Activated CD4-positive, alpha-beta T cell treated with anti-CD3 and anti-CD28 coated beads, Interleukin-2, amount 50 U/mL, for 16 hours (primary cell): Measurements from ENCODE around the gene DBNL.
A peak's percentile ranks its signal among the peaks of the same experiment; 100 is the strongest.
"Not testable (repeated sequence)": the region's sequence is repeated elsewhere in the genome, so short reads cannot be mapped to it uniquely, and the experiment has no call there.

ENCODE experiments used
- DNase-seq: peaks from one replicate; pipeline ENCODE4 v3.0.0-alpha.2; 2020

The DBNL gene

DNA sequence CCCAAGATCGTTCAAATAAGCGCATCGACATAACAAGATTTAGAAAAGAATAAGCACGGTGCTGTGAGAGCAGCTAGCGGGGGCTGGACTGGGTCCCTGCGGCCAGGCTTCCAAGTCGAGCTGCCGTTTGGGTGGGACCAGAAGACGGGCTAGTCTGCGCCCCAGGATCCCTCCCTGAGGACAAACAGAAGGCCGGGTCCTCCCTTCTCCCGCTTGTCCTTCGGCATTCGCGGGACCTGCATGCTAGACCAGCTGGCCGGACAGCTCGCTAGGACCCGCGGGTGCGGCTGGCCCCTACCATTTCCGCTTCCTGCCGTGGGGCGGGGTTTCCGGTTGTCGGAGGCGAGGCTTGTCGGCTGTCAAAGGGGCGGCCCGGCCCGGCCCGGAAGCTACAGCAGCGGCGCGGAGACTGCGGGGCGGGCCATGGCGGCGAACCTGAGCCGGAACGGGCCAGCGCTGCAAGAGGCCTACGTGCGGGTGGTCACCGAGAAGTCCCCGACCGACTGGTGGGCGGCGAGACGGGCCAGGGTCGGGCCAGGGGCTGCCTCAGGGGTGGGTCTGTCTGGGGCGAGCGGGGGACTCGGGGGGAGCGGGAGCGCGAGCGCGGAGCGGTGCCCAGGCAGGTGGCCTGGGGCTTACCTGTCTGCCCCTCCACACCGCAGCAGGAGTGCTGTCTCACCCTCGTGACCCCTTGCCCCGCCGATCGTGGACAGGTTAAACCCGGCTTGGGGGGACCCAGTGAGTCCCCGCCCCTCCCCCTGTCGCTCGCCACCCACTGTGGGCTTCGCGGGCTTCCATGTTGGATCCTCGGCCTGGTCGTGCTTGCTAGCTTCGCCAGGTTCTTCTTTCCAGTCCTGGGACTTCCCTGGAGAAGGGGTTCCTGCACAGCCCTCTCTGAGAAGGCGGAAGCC lies at the start of gene DBNL:
TSS of gene DBNL (plus strand) at position 388 of the 911 bp plus-strand sequence. CDS start at position 424, 36 bp downstream.
- peak; percentile 94 for DNase-seq

DNA sequence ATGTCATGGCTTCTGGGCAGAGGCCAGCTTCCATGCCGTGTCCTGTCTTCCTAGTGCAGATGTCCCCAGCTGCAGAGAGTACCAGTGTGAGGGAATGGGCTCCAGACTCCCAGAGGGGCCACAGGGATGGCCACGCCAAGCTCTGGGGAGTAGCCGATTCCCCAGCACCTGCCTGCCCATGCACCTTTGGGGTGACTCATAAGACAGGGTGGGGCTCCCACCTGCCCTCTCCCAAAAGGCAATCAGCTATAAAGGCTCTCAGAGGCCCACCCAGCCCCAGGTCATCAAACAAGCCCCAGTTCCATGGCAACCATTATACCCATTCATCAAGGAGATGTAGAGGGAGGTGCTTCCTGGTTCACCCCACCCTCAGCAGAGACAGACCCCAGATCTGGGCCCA lies 47.0 kb upstream of the DBNL start, which contains the start of gene SPDYE1:
TSS of gene SPDYE1 (plus strand) at position 366 of the 400 bp plus-strand sequence. CDS start 2,053 bp downstream, outside the sequence.
- DNase-seq, result not testable (repeated sequence)

DNA sequence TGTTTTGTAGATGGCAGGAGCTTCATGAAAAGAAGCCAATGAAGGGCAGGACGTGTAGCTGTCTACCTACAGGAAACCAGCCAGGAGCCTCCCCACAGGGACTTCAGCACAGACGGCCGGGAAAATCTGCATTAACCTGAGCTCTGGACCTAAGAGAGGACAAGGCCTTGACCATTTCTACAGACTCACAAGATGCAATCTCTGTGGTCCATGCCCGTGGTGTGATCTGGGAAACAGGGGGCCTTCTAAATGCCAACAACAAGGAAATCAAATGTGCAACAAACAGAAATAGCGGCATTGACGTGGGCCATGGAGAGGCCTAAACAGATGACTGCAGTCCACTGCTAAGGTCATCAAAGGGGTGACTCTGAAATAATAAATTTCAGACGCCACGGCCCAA lies 32.4 kb upstream of the DBNL start:
- not testable (repeated sequence) for DNase-seq

DNA sequence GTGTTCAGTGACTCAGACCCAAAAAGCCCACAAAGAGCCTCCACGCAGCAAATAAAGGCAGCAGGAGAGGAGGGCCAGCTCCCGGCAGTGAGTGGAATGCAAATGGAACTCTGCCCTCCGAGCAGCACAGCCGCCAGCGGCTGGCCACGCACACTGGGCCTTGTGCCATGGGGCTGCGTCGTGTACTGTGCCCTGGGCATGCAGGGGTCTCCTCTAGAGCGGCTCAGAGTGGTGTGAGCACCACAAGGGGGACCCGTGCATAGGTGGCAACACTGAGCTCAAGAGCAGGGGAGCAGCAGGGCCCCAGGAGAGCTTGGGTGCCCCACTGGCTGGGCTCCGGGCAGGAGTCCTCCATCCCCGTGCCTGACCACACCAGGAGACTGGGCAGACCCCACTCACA lies 29.4 kb upstream of the DBNL start:
- not testable (repeated sequence) for DNase-seq

DNA sequence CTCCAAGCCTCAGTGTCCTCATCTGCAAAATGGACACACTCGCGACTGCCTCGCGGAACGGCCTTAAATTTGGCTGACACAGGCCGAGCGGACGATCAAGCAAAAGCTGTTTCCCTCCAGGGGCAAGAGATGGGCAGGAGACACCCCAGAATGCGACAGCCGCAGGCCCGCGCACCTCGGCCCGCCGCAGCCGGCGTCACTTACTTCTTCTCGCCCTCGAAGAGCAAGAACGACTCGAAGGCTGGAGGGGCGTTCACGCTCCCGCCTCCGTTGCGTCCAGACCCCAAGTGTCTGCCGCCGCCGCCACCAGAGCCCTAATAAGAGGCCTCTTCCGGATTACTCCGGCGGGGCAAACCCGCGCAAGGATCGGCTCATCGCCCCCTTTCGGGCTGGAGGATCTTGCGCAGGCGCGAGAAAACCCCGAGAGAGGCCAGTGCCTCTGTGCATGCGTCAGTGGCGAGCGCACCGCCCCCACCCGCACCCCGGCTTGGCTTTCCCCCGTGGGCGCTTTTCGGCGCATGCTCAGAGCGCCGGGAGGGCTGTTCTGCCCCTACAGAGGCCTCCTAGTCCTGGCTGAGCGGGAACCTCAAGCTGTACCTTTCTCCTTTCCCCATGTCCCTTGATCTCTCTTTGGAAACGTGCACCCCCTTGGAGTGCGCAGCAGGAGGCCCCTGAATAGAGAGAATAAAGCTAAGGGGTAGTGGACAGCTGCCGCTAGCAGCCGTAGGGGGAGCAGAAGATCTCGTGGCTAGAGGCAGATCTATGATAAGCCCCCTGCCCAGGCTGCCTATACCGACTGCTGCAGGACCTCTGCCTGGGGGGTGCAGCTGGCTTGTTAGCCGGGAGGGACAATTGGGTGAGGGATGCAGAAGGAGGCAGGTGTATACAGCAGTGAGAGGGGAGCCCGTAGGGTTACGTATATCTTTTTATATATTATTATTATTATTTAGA lies 25.4 kb upstream of the DBNL start:
- DNase-seq, result peak; percentile 99

DNA sequence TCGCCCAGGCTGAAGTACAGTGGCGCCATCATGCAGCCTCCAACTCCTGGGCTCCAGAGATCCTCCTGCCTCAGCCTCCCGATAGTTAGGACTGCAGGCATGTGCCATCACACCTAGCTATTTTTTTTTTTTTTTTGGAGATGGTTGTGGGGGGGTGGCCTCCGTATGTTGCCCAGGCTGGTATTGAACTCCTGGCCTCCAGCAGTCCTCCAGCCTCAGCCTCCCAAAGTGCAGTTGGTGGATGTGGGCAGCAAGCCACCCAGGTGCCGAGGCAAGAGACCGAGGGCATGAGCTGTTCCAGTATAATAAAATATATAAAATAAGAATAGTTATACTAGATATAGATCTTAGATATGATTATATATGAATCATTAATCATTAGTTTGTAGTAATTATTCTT lies 24.7 kb upstream of the DBNL start:
- not testable (repeated sequence) for DNase-seq

DNA sequence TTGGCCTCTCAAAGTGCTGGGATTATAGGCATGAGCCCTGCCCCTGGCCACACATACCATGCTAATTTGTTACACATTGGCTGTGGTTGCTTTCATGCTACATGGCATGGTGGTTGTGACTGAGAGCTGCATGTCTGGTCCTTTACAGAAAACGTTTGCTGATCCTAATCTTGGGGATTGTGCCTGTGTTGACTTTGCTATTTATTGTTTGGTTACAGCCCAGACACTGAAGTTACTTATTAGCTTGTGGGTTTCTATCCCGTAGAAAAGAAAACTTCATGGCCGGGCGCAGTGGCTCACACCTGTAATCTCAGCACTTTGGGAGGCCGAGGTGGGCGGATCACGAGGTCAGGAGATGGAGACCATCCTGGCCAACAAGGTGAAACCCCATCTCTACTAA lies 22.4 kb upstream of the DBNL start:
- DNase-seq, result not testable (repeated sequence)

DNA sequence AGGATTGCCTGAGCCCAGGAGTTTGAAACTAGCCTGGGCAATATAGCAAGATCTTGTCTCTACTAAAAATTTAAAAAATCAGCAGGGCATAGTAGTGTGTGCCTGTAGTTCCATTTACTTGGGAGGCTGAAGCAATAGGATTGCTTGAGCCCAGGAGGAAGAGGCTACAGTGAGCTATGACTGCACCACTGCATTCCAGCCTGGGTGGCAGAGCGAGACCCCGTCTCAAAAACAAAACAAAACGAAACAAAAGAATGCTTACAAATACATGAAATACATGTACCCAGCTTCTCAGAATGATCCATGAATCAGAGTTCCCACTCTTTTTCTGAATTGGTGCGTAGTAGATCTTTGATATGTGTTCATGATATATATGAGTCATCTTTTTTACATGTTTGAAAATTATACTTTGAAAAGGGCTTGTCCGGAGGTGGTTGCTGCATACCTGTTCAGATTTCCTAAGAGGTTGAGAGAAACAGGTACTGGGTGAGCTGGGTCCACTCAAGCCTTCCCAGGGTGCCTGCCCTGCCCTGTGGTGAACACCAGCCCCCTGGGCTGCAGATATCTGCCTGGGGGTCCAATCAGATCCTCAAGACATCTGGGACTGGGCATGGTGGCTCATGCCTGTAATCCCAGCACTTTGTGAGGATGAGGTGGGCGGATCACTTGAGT lies 21.6 kb upstream of the DBNL start:
- peak; percentile 33 for DNase-seq

DNA sequence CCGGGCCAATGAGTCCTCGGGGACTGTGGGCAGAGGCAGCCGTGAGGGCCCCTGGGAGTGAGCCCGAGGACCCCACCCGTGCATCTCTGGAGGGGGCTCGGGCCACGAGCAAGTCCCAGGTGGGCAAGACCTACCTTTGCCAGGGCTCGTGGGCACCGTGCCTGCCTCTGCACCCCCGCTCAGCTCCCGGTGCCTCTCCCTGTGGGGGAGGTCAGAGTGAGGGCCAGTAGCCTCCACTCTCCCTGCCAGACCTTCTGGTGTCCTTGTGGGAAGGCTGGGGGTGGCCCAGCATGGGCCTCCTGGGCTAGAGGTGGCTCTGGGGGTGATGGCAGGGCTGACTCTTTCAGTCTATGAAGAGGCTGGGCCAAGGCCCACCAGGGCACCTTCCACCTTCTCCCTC lies 15.1 kb upstream of the DBNL start:
- not testable (repeated sequence) for DNase-seq

DNA sequence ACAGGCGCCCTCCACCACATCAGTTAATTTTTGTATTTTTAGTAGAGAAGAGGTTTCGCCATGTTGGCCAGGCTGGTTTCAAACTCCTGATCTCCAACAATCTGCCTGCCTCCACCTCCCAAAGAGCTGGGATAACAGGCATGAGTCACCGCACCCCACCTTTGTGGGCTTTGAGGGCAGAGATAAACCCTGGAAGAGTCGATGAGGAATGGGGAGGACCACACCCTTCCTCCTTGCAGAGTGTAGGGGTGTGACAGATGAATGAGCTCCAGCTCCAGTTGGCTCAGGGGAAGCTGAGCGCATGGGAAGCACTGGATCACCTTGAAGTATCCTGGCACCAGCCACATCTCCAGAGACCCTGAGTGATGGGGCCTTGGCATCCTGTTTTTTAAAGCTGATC lies 14.5 kb upstream of the DBNL start:
- DNase-seq, result not testable (repeated sequence)

DNA sequence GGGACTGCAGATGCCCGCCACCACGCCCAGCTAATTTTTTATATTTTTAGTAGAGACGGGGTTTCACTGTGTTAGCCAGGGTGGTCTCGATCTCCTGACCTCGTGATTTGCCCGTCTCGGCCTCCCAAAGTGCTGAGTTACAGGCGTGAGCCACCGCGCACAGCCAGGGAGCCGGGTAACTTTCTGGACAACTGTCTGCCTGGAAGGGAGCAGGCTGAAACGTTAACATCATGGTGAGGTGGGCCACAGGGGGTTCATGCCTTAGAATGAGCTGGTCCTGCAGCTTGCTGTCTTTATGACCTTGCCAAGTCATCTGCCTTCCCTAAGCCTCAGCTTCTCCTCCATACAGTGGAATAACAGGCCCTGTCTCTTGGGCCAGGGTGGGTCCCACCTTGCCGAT lies 13.2 kb upstream of the DBNL start:
- not testable (repeated sequence) for DNase-seq

DNA sequence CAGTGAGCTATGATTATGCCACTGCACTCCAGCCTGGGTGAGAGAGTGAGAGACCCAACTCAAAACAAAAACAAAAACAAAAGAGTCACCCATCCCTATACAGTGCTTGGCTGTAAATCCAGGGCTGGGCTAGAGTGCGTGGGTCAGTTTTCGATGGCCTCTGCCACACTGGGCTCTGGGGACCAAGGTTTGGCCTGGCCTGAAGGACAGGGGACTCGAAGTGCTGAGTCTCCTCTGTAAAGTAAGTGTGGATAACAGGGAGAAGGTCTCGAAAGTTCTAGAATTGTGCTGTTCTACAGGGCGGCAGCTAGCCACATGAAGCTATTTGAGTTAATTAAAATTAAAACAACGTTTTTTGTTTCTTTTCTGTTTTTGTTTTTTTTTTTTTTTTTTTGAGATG lies 12.5 kb upstream of the DBNL start:
- not testable (repeated sequence) for DNase-seq

DNA sequence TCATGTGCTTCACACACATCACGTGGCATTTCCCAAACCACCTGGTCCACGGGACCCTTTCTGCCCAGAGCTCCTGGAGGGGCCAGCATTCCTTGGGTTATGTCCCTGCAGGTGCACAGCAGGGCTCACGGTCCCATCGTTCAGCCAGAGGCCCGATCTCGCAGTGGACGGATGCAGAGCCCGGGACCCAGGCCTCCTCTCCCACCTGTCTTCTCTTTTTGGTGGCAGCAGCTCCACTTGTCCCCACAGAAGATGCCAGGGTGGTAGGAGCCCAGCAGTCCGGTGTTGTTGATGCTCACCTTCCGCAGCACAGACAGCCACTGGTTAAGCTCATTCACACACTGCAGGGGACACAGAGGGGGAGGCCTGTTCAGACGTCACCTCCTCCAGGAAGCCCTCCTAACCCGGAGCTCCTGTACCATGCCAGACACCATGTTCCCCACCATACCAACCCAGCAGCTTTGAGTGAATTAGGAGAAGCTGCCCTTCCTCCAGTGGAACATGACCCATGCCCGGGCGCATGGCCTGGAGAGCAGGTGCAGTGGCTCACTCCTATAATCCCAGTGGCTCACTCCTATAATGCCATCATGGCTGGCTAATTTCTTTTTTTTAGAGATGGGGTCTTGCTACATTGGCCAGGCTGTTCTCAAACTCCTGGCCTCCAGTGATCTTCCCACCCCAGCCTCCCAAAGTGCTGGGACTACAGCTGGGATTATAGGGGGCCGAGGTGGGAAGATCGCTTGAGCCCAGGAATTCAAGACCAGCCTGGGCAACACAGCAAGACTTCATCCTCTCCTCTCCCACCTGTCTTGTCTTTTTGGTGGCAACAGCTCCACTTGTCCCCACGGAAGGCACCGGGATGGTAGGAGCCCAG lies 10.3 kb upstream of the DBNL start:
- not testable (repeated sequence) for DNase-seq

DNA sequence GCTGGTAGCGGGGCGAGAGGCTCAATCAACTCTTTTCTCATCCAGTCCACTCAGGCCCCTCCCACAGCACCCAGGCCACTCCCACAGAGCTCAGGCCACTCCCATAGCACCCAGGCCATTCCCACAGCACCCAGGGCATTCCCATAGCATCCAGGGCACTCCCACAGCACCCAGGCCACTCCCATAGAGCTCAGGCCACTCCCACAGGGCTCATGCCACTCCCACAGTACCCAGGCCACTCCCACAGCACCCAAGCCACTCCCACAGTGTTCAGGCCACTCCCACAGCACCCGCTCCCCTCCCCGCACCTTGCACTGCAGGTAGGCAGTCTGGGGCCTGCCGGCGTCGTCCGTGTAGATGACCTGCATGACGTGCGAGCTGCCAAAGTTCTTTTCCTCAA lies 8.1 kb upstream of the DBNL start:
- DNase-seq, result peak; percentile 48

DNA sequence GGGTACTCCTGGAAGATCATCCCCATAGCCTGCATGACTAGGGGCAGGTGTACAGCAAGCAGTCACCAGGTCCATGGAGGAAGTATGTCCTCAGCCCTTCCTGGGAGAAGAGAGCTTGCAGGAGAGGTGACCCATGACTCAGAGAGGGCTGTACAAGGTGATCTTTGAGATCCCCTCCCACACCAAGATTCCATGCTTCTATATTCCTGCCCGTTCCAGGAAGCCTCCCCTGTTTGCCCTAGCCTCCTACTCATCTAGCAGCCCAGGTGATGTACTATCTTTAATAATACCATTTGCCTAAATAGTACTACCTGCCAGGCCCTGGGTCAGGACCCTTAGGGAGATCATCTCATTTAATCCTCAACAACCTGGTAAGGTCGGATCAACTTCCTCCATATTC lies 6.6 kb upstream of the DBNL start:
- not testable (repeated sequence) for DNase-seq

DNA sequence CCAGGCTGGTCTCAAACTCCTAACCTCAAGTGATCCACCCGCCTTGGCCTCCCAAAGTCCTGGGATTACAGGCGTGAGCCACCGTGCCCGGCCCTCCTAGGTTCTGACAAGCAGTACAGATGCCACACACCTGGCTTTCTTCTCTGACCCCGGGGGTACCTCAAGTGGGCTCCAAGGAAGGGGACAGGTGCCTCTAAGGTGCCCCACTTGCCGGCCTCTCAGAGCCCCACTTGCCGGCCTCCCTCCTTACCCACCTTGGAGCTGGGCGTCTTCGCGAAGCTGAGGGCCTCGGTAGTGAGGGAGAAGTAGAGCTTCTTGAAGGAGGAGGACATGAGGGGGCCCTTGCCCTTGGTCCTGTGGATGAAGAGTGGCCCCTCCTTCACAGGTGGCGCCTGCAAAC lies 5.9 kb upstream of the DBNL start:
- DNase-seq, result not testable (repeated sequence)

DNA sequence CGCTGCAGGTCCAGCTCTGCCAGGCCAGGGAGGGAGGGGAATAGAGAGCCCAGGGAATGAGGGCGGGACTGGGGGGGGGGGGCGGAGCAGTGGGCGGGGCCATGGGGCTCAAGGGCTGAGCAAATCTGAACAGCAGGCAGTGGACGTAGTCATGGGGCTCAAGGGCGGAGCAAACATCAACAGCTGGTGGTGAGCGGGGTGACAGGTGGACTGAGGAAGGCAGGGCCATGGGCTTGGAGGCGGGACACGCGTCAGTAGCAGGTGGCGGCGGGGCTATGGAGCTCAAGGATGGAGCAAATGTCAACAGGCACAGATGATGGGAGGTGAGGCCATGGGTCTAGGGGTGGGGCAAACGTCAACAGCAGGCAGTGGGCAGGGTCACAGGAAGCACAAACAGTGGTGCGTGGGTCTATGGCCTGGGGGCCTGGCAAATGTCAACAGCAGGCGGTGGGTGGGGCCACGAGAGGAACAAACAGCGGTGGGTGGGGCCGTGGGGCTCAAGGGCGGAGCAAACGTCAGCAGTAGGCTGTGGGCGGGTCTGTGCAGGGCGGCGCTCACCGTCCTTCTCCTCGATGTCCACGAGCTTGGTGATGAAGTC lies 5.4 kb upstream of the DBNL start:
- peak; percentile 86 for DNase-seq

DNA sequence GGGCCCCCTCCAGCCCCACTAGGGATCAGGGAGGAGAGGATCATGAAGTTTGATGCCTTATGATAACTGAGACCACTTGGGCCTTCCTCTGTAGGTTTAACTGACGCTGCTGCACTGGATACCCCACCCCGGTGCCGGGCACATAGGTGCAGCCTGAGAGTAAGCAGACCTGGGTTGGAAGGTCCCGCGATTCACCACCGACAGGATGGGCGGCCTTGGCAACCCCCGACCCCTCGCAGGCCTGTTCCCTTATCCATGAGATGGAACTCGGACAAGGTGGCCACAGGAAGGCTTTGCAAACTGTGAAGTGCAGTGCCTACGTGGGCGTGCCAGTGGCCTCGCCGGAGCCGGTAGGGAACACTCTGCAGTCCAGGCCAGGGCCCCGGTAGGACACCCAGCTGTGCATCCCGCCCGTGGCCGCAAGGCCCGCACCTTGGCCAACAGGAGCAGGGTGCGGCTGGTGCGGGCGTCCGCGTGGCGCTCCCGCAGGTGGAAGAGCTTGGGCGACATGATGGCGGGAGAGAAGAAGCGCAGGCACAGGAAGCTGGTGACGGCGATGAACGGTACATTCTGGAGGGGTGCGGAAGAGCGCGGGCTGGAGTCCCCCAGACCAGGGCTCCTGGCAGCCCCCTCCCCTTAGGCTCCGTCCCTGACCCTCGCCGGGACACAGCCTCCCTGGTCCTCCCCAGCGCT lies 4.6 kb upstream of the DBNL start:
- not testable (repeated sequence) for DNase-seq

DNA sequence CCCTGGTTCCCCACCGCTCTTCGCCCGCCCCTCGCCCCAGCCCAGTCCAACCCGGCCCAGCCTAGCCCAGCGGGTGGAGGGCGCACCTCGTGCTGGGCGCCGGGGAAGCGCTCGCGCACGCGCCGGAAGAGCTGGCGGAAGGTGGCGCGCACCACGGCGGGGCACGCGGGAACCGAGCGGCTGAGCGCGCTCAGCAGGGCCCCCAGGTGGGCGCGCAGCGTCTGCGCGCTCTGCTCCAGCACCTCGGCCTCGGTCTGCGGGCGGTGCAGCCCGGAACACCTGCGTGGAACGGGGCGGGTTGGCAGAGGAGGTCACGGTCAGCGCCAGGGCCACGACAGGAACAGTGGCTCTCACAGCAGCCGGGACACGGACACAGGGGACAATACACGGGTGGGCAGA lies 4.0 kb upstream of the DBNL start:
- DNase-seq, result peak; percentile 70

DNA sequence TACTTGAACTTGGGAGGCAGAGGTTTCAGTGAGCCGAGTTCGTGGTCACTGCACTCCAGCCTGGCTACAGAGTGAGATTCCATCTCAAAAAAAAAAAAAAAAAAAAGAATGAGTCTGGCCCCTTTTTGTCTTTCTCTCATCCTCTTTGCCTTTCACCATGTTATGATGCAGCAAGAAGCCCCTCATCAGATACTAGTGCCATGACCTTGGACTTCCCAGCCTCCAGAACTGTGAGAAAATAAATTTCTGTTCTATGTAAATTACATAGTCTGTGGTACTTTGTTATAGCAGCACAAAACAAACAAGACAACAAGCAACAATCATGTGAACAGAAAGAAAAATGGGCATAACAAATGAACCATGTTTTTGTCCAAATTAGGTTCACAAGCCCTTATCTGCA lies 2.3 kb upstream of the DBNL start:
- DNase-seq, result no peak

DNA sequence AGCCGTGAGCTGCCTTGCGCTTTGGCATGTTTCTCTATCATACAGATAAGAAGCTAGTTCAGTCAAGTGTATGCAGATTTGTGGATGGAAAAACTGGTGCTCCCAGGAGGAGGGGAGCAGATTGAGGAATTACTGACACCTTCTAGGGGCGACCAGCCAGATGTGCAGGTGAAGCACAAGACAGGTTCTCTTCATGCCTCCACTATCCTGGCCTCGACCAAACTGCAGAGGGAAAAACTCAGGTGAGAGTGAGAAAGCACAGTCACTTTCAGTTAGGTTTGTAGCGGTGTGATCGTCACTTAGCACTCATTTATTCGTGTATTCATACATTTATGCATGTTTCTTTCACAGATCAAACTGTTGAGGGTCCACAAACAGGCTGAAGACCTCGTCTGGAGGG lies 600 bp upstream of the DBNL start:
- DNase-seq, result no peak
